Body of pancreas (tissue), 4 donors: ENCODE measurements around the gene CHCHD3. TPM values are rescaled to one million over a fixed set of nuclear protein-coding genes. Genes with fewer than 3 reads are reported as not detected.

ENCODE experiments used
- ATAC-seq: fragments of 150-250 bp; one replicate; pipeline ENCODE4 v1.9.1; 2016
- DNase-seq, 4 donors: peaks; one replicate each; pipeline ENCODE4 v3.0.0-alpha.2; 2019
- H3K27ac ChIP-seq, 4 donors: fragments of 200-600 bp; sonication (generic); 1 replicate in 3 of 4; 2 replicates in 1 of 4; pipeline versions ENCODE4 v1.5.1 to v1.6.1; 2016 to 2019; ENCODE audit warnings: mild to moderate bottlenecking in 1 of 4, mixed read lengths in 1 of 4, moderate library complexity in 1 of 4
- H3K27me3 ChIP-seq, 2 donors: fragments of 200-600 bp; sonication (generic); one replicate each; pipeline ENCODE4 v1.6.0; 2016; ENCODE audit warnings: mild to moderate bottlenecking in 1 of 2
- H3K36me3 ChIP-seq, 2 donors: fragments of 200-600 bp; sonication (generic); replicated peaks in 1 of 2; 2 replicates each; pipeline ENCODE4 v1.5.1; 2016; ENCODE audit warnings: low read depth in 2 of 2; ENCODE audit not compliant: insufficient read depth in 1 of 2
- H3K4me1 ChIP-seq: fragments of 200-600 bp; sonication (generic); one replicate; pipeline ENCODE4 v1.6.0; 2016
- H3K4me3 ChIP-seq, 2 donors: fragments of 200-600 bp; sonication (generic); 1 replicate in 1 of 2; 2 replicates in 1 of 2; pipeline ENCODE4 v1.5.1; 2016 to 2019
- H3K9me3 ChIP-seq, 3 donors: fragments of 200-600 bp; sonication (generic); 1 replicate in 2 of 3; 2 replicates in 1 of 3; pipeline ENCODE4 v1.5.1; 2016
- POLR2A ChIP-seq, 3 donors: fragments of 450-650 bp; IDR thresholded peaks; one replicate each; pipeline ENCODE4 v1.6.1; 2016; ENCODE audit warnings: antibody characterized with exemption in 3 of 3, mild to moderate bottlenecking in 2 of 3
- WGBS, 2 donors: methylation state at CpG; one replicate each; pipeline ENCODE4 v1.1.5; 2017; 5-methylcytosine and 5-hydroxymethylcytosine counted together
- intact Hi-C: fragments of 100-400 bp; cut with DNase I; formaldehyde crosslinking; loops from one replicate; pipeline ENCODE4 v1.15.1; 2023
- total RNA-seq, 2 donors: library from RNA; depleted of rRNA; stranded (reverse); fragments of >200 nt; gene quantifications; one replicate each; pipeline ENCODE4 v1.1.0, GENCODE V29; 2016
- TF ChIP-seq, protein P1 (sequence below), 7 experiments: fragments of 450-650 bp in 4 of 7; fragments of 200-600 bp in 3 of 7; sonication (generic) in 3 of 7; IDR thresholded peaks; one replicate each; pipeline ENCODE4 v1.5.1; 2016 to 2019; ENCODE audit warnings: antibody characterized with exemption in 7 of 7

The CHCHD3 gene
- total RNA-seq, 2 donors from 2014 or later: 24.4 to 32.6 TPM

DNA sequence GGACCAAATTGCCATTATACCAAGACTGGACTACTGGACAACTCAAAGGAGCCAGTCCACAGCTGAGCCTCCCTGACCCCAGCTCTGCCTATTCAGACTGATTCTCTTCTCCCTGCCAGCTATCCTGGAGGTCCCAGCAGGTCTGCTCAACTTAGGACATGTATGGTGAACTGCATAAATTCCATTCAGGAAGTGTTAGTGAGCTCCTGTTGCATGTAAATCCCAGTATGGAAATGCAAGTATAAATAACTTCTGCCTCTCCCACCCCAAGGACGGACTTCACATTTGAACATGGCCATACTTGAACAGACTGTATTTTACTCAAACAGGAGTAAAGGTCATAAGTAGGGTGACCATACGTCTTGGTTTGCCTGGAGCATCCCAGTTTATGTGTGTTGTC lies 128.4 kb downstream of the CHCHD3 start:
- Histone ChIP-seq H3K27ac (no peak overlapping the region), H3K27me3 (no peaks in the 10 kb centered on the region), H3K4me3 (no peak overlapping the region), H3K36me3 (no peaks in the 10 kb centered on the region), H3K4me1 (no peaks in the 10 kb centered on the region), H3K9me3 (no peaks in the 10 kb centered on the region)
- intact Hi-C loops: no loop called here
- no peak for DNase-seq
- 86 to 90% methylated on average over 2 of the region's 2 CpGs for WGBS, 2 donors
- ATAC-seq: no peak
- no peak for TF ChIP-seq POLR2A (IDR thresholded peaks at IDR 0.05)
- TF ChIP-seq, protein P1, sequence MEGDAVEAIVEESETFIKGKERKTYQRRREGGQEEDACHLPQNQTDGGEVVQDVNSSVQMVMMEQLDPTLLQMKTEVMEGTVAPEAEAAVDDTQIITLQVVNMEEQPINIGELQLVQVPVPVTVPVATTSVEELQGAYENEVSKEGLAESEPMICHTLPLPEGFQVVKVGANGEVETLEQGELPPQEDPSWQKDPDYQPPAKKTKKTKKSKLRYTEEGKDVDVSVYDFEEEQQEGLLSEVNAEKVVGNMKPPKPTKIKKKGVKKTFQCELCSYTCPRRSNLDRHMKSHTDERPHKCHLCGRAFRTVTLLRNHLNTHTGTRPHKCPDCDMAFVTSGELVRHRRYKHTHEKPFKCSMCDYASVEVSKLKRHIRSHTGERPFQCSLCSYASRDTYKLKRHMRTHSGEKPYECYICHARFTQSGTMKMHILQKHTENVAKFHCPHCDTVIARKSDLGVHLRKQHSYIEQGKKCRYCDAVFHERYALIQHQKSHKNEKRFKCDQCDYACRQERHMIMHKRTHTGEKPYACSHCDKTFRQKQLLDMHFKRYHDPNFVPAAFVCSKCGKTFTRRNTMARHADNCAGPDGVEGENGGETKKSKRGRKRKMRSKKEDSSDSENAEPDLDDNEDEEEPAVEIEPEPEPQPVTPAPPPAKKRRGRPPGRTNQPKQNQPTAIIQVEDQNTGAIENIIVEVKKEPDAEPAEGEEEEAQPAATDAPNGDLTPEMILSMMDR (IDR thresholded peaks at IDR 0.05): no peak

DNA sequence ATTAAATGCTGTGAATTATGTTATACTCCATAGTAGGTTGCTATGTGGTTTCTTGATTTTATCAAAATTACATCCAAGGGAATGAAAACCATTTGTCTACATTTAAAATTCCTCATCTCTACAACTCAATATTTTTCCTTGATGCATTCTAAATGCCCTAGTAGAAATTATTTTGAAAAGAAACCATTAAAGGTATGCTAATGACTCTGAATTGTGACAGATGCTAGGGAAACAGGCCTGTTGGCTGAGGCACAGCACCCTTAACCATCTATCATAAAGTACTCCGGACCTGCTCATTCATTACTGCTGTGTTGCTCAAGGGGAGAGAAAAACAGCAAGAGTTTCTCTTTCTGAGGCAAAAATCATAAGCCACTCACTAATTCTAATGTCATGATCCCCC lies 131.2 kb downstream of the CHCHD3 start:
- Histone ChIP-seq H3K36me3 (no peaks in the 10 kb centered on the region), H3K9me3 (no peaks in the 10 kb centered on the region), H3K27me3 (no peaks in the 10 kb centered on the region), H3K27ac (no peak overlapping the region), H3K4me1 (no peaks in the 10 kb centered on the region), H3K4me3 (no peak overlapping the region)
- DNase-seq (no peak), ATAC-seq (no peak)
- 71 to 76% methylated on average over 1 of the region's 1 CpG for WGBS, 2 donors
- TF ChIP-seq POLR2A (IDR thresholded peaks at IDR 0.05): no peak
- TF ChIP-seq, protein P1 (IDR thresholded peaks at IDR 0.05): no peak
- intact Hi-C loops: no loop called here

DNA sequence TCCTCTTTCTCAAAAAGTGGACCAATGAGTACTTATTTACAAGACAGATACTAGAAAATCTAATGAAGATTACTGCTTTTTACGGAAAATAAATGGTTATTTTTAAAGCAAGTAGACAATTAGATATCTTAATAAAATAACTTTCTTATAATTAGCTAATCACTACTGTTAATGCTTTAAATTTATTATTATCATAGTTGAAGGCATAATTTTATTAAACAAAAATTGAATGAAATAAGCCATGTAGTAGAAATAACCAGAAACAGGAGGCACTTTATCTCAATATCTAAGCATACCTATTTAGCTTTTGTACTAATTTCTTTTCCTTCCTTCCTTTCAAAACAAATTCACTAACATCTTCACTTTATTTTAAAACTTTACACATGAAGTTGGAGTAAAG lies 134.9 kb downstream of the CHCHD3 start:
- no peaks in the 10 kb centered on the region for H3K4me1 ChIP-seq
- H3K9me3 ChIP-seq: no peaks in the 10 kb centered on the region
- no peak overlapping the region for H3K27ac ChIP-seq
- no peak for TF ChIP-seq POLR2A (IDR thresholded peaks at IDR 0.05)
- TF ChIP-seq, protein P1 (IDR thresholded peaks at IDR 0.05): no peak
- WGBS, 2 donors: 94 to 98% methylated on average over 1 of the region's 1 CpG
- H3K27me3 ChIP-seq: no peaks in the 10 kb centered on the region
- H3K36me3 ChIP-seq: no peaks in the 10 kb centered on the region
- H3K4me3 ChIP-seq: no peak overlapping the region
- ATAC-seq: no peak
- no peak for DNase-seq
- intact Hi-C loops: no loop called here

DNA sequence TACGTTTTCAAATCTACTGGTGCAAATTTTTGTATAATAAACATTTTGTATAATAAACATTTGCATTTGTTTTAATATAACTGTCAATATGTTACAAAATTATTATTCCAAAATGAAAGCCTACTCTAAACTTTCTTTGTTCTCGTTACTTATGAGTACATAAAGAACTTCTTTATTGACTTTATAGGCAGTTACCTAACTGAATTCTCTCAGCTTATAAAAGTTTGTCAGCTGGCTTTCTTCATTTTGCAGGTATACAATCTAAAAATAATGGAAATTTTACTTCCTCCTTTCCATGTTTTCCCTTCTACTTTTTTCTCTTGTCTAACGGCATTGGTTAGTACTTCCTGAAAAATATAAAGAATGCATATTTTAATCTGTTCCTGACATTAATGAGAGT lies 137.1 kb downstream of the CHCHD3 start:
- ATAC-seq (no peak), DNase-seq (no peak)
- H3K27ac ChIP-seq: no peak overlapping the region
- intact Hi-C loops: no loop called here
- 93 to 95% methylated on average over 3 of the region's 3 CpGs for WGBS, 2 donors
- TF ChIP-seq POLR2A (IDR thresholded peaks at IDR 0.05): no peak
- TF ChIP-seq, protein P1 (IDR thresholded peaks at IDR 0.05): no peak
- H3K4me1 ChIP-seq: no peaks in the 10 kb centered on the region
- H3K9me3 ChIP-seq: no peaks in the 10 kb centered on the region
- H3K27me3 ChIP-seq: no peaks in the 10 kb centered on the region
- H3K4me3 ChIP-seq: no peak overlapping the region
- no peaks in the 10 kb centered on the region for H3K36me3 ChIP-seq

DNA sequence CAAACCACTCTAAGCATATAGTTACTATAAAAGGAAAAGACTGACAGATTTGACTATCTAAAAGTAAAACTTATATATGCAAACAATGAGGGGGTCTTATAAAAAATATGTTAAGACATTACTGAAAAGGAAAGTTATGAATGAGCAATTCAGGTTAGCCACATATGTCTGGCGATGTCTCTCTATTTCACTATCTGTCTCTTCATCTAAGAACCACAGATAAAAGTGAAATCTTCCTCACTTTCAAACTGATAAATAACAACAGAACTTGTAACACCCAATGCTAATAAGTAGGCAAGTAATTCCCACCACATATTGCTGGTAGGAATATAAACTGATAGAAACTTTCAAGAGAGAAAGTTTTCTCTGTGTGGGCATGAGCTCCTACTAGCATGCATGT lies 138.2 kb downstream of the CHCHD3 start:
- no peak overlapping the region for H3K4me3 ChIP-seq
- WGBS, 2 donors: 93 to 100% methylated on average over 1 of the region's 1 CpG
- H3K36me3 ChIP-seq: no peaks in the 10 kb centered on the region
- intact Hi-C loops: no loop called here
- no peaks in the 10 kb centered on the region for H3K9me3 ChIP-seq
- no peaks in the 10 kb centered on the region for H3K4me1 ChIP-seq
- ATAC-seq (no peak), DNase-seq (no peak)
- no peaks in the 10 kb centered on the region for H3K27me3 ChIP-seq
- TF ChIP-seq POLR2A (IDR thresholded peaks at IDR 0.05): no peak
- TF ChIP-seq, protein P1 (IDR thresholded peaks at IDR 0.05): no peak
- H3K27ac ChIP-seq: no peak overlapping the region
